Neuron (in vitro differentiated cells): ENCODE results near the gene CACNG3.
"Not testable (repeated sequence)": the region's sequence is repeated elsewhere in the genome, so short reads cannot be mapped to it uniquely, and the experiment has no call there.

Experiments
- H2AFZ ChIP-seq: one replicate; pipeline ENCODE4 v1.6.1; 2013; ENCODE audit warnings: low read depth, mild to moderate bottlenecking, inconsistent platforms, low read length, moderate library complexity
- H3K27me3 ChIP-seq: one replicate; pipeline ENCODE4 v1.6.1; 2013; ENCODE audit warnings: low read length; ENCODE audit not compliant: insufficient read depth
- H3K36me3 ChIP-seq: one replicate; pipeline ENCODE4 v1.6.1; 2013; ENCODE audit warnings: low read length; ENCODE audit not compliant: insufficient read depth
- H3K4me1 ChIP-seq: one replicate; pipeline ENCODE4 v1.6.1; 2013; ENCODE audit warnings: low read length; ENCODE audit not compliant: insufficient read depth
- H3K4me3 ChIP-seq: 2 replicates; pipeline ENCODE4 v1.5.1; 2013; ENCODE audit warnings: mild to moderate bottlenecking, low read length, moderate library complexity
- H3K9me3 ChIP-seq: one replicate; pipeline ENCODE4 v1.6.1; 2013; ENCODE audit warnings: low read length

The CACNG3 gene

GRCh38 chr16:24322106-24322505 lies 66.0 kb downstream of the CACNG3 start:
- no peaks in the 10 kb centered on the region for H3K9me3 ChIP-seq
- no peak overlapping the region for H2AFZ ChIP-seq
- H3K36me3 ChIP-seq: no peaks in the 10 kb centered on the region
- no peak overlapping the region for H3K4me3 ChIP-seq
- no peaks in the 10 kb centered on the region for H3K27me3 ChIP-seq
- H3K4me1 ChIP-seq: peaks cover 7% of the 10 kb centered on the region

- no peak overlapping the region for H3K4me3 ChIP-seq
- no peaks in the 10 kb centered on the region for H3K27me3 ChIP-seq
- no peaks in the 10 kb centered on the region for H3K36me3 ChIP-seq
- no peak overlapping the region for H2AFZ ChIP-seq
- H3K9me3 ChIP-seq: no peaks in the 10 kb centered on the region
- peaks cover 8% of the 10 kb centered on the region for H3K4me1 ChIP-seq
Measured at GRCh38 chr16:24324421-24324820, 68.3 kb downstream of the CACNG3 start.

- Histone ChIP-seq H3K9me3 (no peaks in the 10 kb centered on the region), H3K4me1 (peaks cover 12% of the 10 kb centered on the region), H3K36me3 (no peaks in the 10 kb centered on the region), H3K27me3 (no peaks in the 10 kb centered on the region), H2AFZ (no peak overlapping the region), H3K4me3 (no peak overlapping the region)
Measured at GRCh38 chr16:24328835-24329452, 72.8 kb downstream of the CACNG3 start.

- no peaks in the 10 kb centered on the region for H3K27me3 ChIP-seq
- no peak overlapping the region for H2AFZ ChIP-seq
- H3K4me1 ChIP-seq: peaks cover 10% of the 10 kb centered on the region
- no peaks in the 10 kb centered on the region for H3K9me3 ChIP-seq
- no peak overlapping the region for H3K4me3 ChIP-seq
- no peaks in the 10 kb centered on the region for H3K36me3 ChIP-seq
Measured at GRCh38 chr16:24332178-24332577, 76.0 kb downstream of the CACNG3 start.

- H3K4me1 ChIP-seq: peaks cover 10% of the 10 kb centered on the region
- H3K27me3 ChIP-seq: no peaks in the 10 kb centered on the region
- no peaks in the 10 kb centered on the region for H3K9me3 ChIP-seq
- H3K36me3 ChIP-seq: no peaks in the 10 kb centered on the region
- no peak overlapping the region for H2AFZ ChIP-seq
- H3K4me3 ChIP-seq: no peak overlapping the region
Measured at GRCh38 chr16:24332582-24333090, 76.5 kb downstream of the CACNG3 start.

GRCh38 chr16:24336491-24336890 lies 80.4 kb downstream of the CACNG3 start:
- H3K9me3 ChIP-seq: no peaks in the 10 kb centered on the region
- H3K27me3 ChIP-seq: no peaks in the 10 kb centered on the region
- H3K4me3 ChIP-seq: no peak overlapping the region
- H3K36me3 ChIP-seq: no peaks in the 10 kb centered on the region
- H2AFZ ChIP-seq: no peak overlapping the region
- peaks cover 7% of the 10 kb centered on the region for H3K4me1 ChIP-seq

- no peak overlapping the region for H2AFZ ChIP-seq
- no peak overlapping the region for H3K4me3 ChIP-seq
- no peaks in the 10 kb centered on the region for H3K27me3 ChIP-seq
- peaks cover 7% of the 10 kb centered on the region for H3K4me1 ChIP-seq
- H3K9me3 ChIP-seq: no peaks in the 10 kb centered on the region
- H3K36me3 ChIP-seq: no peaks in the 10 kb centered on the region
Measured at GRCh38 chr16:24337013-24337412, 80.9 kb downstream of the CACNG3 start.

GRCh38 chr16:24343829-24344228 lies 87.7 kb downstream of the CACNG3 start:
- H3K9me3 ChIP-seq, H2AFZ ChIP-seq, H3K4me3 ChIP-seq, H3K27me3 ChIP-seq, H3K36me3 ChIP-seq: not testable (repeated sequence)
- H3K4me1 ChIP-seq: peaks cover 13% of the 10 kb centered on the region

GRCh38 chr16:24344784-24345183 lies 88.6 kb downstream of the CACNG3 start:
- Histone ChIP-seq H2AFZ (no peak overlapping the region), H3K9me3 (no peaks in the 10 kb centered on the region), H3K4me3 (no peak overlapping the region), H3K27me3 (no peaks in the 10 kb centered on the region), H3K4me1 (peaks cover 23% of the 10 kb centered on the region), H3K36me3 (no peaks in the 10 kb centered on the region)

- no peak overlapping the region for H2AFZ ChIP-seq
- no peak overlapping the region for H3K4me3 ChIP-seq
- H3K36me3 ChIP-seq: no peaks in the 10 kb centered on the region
- peaks cover 29% of the 10 kb centered on the region for H3K4me1 ChIP-seq
- no peaks in the 10 kb centered on the region for H3K27me3 ChIP-seq
- no peaks in the 10 kb centered on the region for H3K9me3 ChIP-seq
Measured at GRCh38 chr16:24345704-24346103, 89.6 kb downstream of the CACNG3 start.

- Histone ChIP-seq H3K36me3 (no peaks in the 10 kb centered on the region), H3K4me3 (no peak overlapping the region), H3K27me3 (no peaks in the 10 kb centered on the region), H3K4me1 (peaks cover 29% of the 10 kb centered on the region), H3K9me3 (no peaks in the 10 kb centered on the region), H2AFZ (no peak overlapping the region)
Measured at GRCh38 chr16:24346734-24347133, 90.6 kb downstream of the CACNG3 start.

GRCh38 chr16:24347556-24347955 lies 91.4 kb downstream of the CACNG3 start:
- no peaks in the 10 kb centered on the region for H3K36me3 ChIP-seq
- H3K4me3 ChIP-seq: no peak overlapping the region
- no peaks in the 10 kb centered on the region for H3K27me3 ChIP-seq
- H2AFZ ChIP-seq: no peak overlapping the region
- no peaks in the 10 kb centered on the region for H3K9me3 ChIP-seq
- H3K4me1 ChIP-seq: peaks cover 29% of the 10 kb centered on the region

GRCh38 chr16:24348545-24349290 lies 92.6 kb downstream of the CACNG3 start:
- H3K4me3 ChIP-seq: no peak overlapping the region
- peaks cover 29% of the 10 kb centered on the region for H3K4me1 ChIP-seq

More at GRCh38 chr16:24348545-24349290, 92.6 kb downstream of the CACNG3 start:
- H2AFZ ChIP-seq: no peak overlapping the region
- no peaks in the 10 kb centered on the region for H3K27me3 ChIP-seq
- no peaks in the 10 kb centered on the region for H3K36me3 ChIP-seq
- H3K9me3 ChIP-seq: no peaks in the 10 kb centered on the region
